GM12878 (cell line): ENCODE results near the gene GID8.

Experiments
- ATF3 ChIP-seq: IDR thresholded peaks from 2 replicates; pipeline ENCODE4 v1.6.1; 2011; ENCODE audit warnings: low read depth, mild to moderate bottlenecking, low read length, moderate library complexity, borderline replicate concordance; ENCODE audit errors: extremely low read depth
- CTCF ChIP-seq, 3 experiments: IDR thresholded peaks in 2 of 3; conservative IDR thresholded peaks in 1 of 3; 2 replicates each; pipeline ENCODE4 v1.5.1; 2011; ENCODE audit warnings: low read depth in 3 of 3, low read length in 3 of 3, mild to moderate bottlenecking in 3 of 3, control low read depth in 2 of 3, moderate library complexity in 2 of 3, inconsistent platforms in 1 of 3, mixed read lengths in 1 of 3; ENCODE audit not compliant: control insufficient read depth in 2 of 3, insufficient read depth in 1 of 3; ENCODE audit errors: extremely low read depth in 1 of 3
- FOXM1 ChIP-seq: IDR thresholded peaks from 2 replicates; pipeline ENCODE4 v1.6.1; 2012; ENCODE audit warnings: low read depth, mild to moderate bottlenecking, inconsistent platforms, low read length, moderate library complexity
- TAF1 ChIP-seq: IDR thresholded peaks from 2 replicates; pipeline ENCODE4 v1.6.1; 2011; ENCODE audit warnings: mild to moderate bottlenecking, low read depth, low read length, borderline replicate concordance
- TF ChIP-seq, protein P1 (sequence below): fragments of 450-650 bp; IDR thresholded peaks from 2 replicates; pipeline ENCODE4 v1.6.1; 2016; ENCODE audit warnings: mild to moderate bottlenecking
- TF ChIP-seq, protein P2 (sequence below): IDR thresholded peaks from 2 replicates; pipeline ENCODE4 v1.6.1; 2011; ENCODE audit warnings: borderline replicate concordance, low read depth, mild to moderate bottlenecking, moderate library complexity, mixed read lengths, low read length; ENCODE audit not compliant: insufficient read depth; ENCODE audit errors: extremely low read length

DNA sequence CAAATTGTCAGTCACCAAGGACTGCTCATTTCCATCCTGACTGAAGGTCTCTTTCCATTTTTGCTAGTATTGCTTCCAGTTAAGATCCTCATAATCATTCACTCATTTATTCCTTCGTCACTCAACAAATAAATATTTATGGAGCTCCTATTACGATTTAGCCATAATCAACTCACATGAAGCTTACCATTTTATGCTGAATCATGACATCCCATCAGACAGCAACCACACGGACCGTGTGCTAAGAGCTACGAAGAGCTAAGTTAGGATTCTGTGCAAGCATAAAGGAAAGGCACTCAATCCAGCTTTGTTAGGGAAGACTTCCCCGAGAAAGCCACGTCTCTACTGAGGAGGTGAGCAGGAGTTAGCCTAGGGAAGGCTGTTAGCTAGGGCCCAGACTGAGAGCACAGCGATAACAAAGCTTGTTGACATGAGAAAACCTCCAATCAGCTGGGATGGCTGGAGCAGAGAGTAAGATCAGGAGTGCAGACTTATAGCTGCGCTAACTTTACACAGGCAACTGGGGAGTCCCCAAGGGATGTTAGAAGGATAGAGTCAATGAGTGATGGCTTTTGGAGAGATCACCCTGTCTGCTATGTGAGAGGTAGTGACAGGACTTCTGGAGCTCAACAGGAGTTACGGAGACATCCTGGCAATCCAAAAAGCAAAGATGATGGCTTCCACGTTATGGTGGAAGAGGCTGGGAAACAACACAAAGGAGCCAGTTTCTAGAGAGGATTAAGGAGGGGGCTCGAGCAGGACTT, 2.6 kb upstream of the GID8 start:
- TF ChIP-seq ATF3: no peak
- no peak for TF ChIP-seq CTCF (IDR thresholded peaks at IDR 0.05 in 2 of 3, conservative IDR thresholded peaks at IDR 0.05 in 1 of 3; ENCODE audit: control insufficient read depth in 2 of 3, extremely low read depth in 1 of 3, insufficient read depth in 1 of 3, low read depth in 3 of 3, low read length in 3 of 3)
- no peak for TF ChIP-seq FOXM1
- TF ChIP-seq, protein P1, sequence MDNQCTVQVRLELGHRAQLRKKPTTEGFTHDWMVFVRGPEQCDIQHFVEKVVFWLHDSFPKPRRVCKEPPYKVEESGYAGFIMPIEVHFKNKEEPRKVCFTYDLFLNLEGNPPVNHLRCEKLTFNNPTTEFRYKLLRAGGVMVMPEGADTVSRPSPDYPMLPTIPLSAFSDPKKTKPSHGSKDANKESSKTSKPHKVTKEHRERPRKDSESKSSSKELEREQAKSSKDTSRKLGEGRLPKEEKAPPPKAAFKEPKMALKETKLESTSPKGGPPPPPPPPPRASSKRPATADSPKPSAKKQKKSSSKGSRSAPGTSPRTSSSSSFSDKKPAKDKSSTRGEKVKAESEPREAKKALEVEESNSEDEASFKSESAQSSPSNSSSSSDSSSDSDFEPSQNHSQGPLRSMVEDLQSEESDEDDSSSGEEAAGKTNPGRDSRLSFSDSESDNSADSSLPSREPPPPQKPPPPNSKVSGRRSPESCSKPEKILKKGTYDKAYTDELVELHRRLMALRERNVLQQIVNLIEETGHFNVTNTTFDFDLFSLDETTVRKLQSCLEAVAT: no peak
- no peak for TF ChIP-seq TAF1
- TF ChIP-seq, protein P2, sequence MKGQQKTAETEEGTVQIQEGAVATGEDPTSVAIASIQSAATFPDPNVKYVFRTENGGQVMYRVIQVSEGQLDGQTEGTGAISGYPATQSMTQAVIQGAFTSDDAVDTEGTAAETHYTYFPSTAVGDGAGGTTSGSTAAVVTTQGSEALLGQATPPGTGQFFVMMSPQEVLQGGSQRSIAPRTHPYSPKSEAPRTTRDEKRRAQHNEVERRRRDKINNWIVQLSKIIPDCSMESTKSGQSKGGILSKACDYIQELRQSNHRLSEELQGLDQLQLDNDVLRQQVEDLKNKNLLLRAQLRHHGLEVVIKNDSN: no peak
